H9 (cell line): Measurements from ENCODE around the gene FKBP8. TPM values are rescaled to one million over a fixed set of nuclear protein-coding genes. Genes with fewer than 3 reads are reported as not detected.

Experiments
- DNase-seq: peaks from one replicate; pipeline ENCODE4 v3.0.0-alpha.2; 2017
- H2AFZ ChIP-seq: one replicate; pipeline ENCODE4 v1.6.1; 2013; ENCODE audit warnings: mild to moderate bottlenecking, low read length, control low read depth, moderate library complexity
- H2AK5ac ChIP-seq: 2 replicates; pipeline ENCODE4 v1.6.1; 2013; ENCODE audit warnings: low read length, control low read depth, mixed read lengths; ENCODE audit not compliant: insufficient read length
- H2BK120ac ChIP-seq: one replicate; pipeline ENCODE4 v1.6.1; 2013; ENCODE audit warnings: low read depth, mild to moderate bottlenecking, low read length, control low read depth, inconsistent platforms; ENCODE audit not compliant: poor library complexity, severe bottlenecking
- H2BK12ac ChIP-seq: 2 replicates; pipeline ENCODE4 v1.6.1; 2013; ENCODE audit warnings: low read length, control low read depth, mixed read lengths, low read depth; ENCODE audit not compliant: insufficient read length
- H2BK15ac ChIP-seq: 2 replicates; pipeline ENCODE4 v1.6.1; 2013; ENCODE audit warnings: low read depth, low read length, control low read depth
- H2BK20ac ChIP-seq: one replicate; pipeline ENCODE4 v1.6.1; 2013; ENCODE audit warnings: low read depth, mild to moderate bottlenecking, low read length, control low read depth, inconsistent platforms; ENCODE audit not compliant: poor library complexity, severe bottlenecking
- H2BK5ac ChIP-seq: 2 replicates; pipeline ENCODE4 v1.6.1; 2013; ENCODE audit warnings: low read length, control low read depth, mixed read lengths; ENCODE audit not compliant: insufficient read length
- H3K14ac ChIP-seq: 2 replicates; pipeline ENCODE4 v1.6.1; 2013; ENCODE audit warnings: low read length, control low read depth; ENCODE audit not compliant: insufficient read depth
- H3K18ac ChIP-seq: 2 replicates; pipeline ENCODE4 v1.6.1; 2013; ENCODE audit warnings: low read depth, mild to moderate bottlenecking, mixed read lengths, low read length, control low read depth; ENCODE audit not compliant: insufficient read length
- H3K23ac ChIP-seq: 2 replicates; pipeline ENCODE4 v1.6.1; 2013; ENCODE audit warnings: low read length, control low read depth, mixed read lengths, low read depth; ENCODE audit not compliant: insufficient read length
- H3K23me2 ChIP-seq: 2 replicates; pipeline ENCODE4 v1.6.1; 2013; ENCODE audit warnings: low read depth, mild to moderate bottlenecking, mixed read lengths, low read length, control low read depth; ENCODE audit not compliant: insufficient read length, poor library complexity, severe bottlenecking
- H3K27ac ChIP-seq: 2 replicates; pipeline ENCODE4 v1.5.1; 2013; ENCODE audit warnings: low read length, control low read depth, mixed read lengths, low read depth; ENCODE audit not compliant: insufficient read length
- H3K27me3 ChIP-seq: 2 replicates; pipeline ENCODE4 v1.6.1; 2013; ENCODE audit warnings: low read length, control low read depth, inconsistent platforms; ENCODE audit not compliant: insufficient read depth
- H3K4ac ChIP-seq: 2 replicates; pipeline ENCODE4 v1.6.1; 2013; ENCODE audit warnings: low read depth, mild to moderate bottlenecking, control low read depth, inconsistent platforms, low read length, moderate library complexity
- H3K4me1 ChIP-seq: 2 replicates; pipeline ENCODE4 v1.6.1; 2013; ENCODE audit warnings: low read length, control low read depth, inconsistent platforms; ENCODE audit not compliant: insufficient read depth
- H3K4me2 ChIP-seq: 2 replicates; pipeline ENCODE4 v1.6.1; 2013; ENCODE audit warnings: low read length, control low read depth, mixed read lengths; ENCODE audit not compliant: insufficient read length, insufficient read depth
- H3K56ac ChIP-seq: 2 replicates; pipeline ENCODE4 v1.6.1; 2013; ENCODE audit warnings: low read depth, mild to moderate bottlenecking, mixed read lengths, low read length, control low read depth; ENCODE audit not compliant: insufficient read length
- H3K79me1 ChIP-seq: 2 replicates; pipeline ENCODE4 v1.6.1; 2013; ENCODE audit warnings: low read depth, mild to moderate bottlenecking, moderate library complexity, low read length, control low read depth, inconsistent platforms; ENCODE audit not compliant: insufficient read depth, poor library complexity, severe bottlenecking
- H3K79me2 ChIP-seq: 2 replicates; pipeline ENCODE4 v1.6.1; 2013; ENCODE audit warnings: low read length, control low read depth, inconsistent platforms; ENCODE audit not compliant: insufficient read depth
- H3K9ac ChIP-seq: 2 replicates; pipeline ENCODE4 v1.6.1; 2013; ENCODE audit warnings: low read length, control low read depth, mixed read lengths; ENCODE audit not compliant: insufficient read length; ENCODE audit errors: extremely low read depth
- H3K9me3 ChIP-seq: one replicate; pipeline ENCODE4 v1.6.1; 2013; ENCODE audit warnings: low read depth, low read length, inconsistent platforms; ENCODE audit not compliant: control insufficient read depth
- H3T11ph ChIP-seq: one replicate; pipeline ENCODE4 v1.6.1; 2013; ENCODE audit warnings: mild to moderate bottlenecking, low read length, control low read depth, inconsistent platforms
- H4K20me1 ChIP-seq: one replicate; pipeline ENCODE4 v1.6.1; 2013; ENCODE audit not compliant: control insufficient read depth, insufficient read length, insufficient read depth
- H4K5ac ChIP-seq: 2 replicates; pipeline ENCODE4 v1.6.1; 2013; ENCODE audit warnings: low read depth, mild to moderate bottlenecking, mixed read lengths, low read length, control low read depth; ENCODE audit not compliant: insufficient read length
- H4K8ac ChIP-seq: replicated peaks from 2 replicates; pipeline ENCODE4 v1.6.1; 2013; ENCODE audit warnings: low read length, control low read depth, mixed read lengths, low read depth; ENCODE audit not compliant: insufficient read length
- H4K91ac ChIP-seq: 2 replicates; pipeline ENCODE4 v1.6.1; 2013; ENCODE audit warnings: low read depth, mild to moderate bottlenecking, moderate library complexity, mixed read lengths, low read length, control low read depth; ENCODE audit not compliant: insufficient read length
- H3K27ac Mint-ChIP-seq, 3 experiments: 2 replicates in 2 of 3; 3 replicates in 1 of 3; pipeline ENCODE4 v1.8.0; 2020 to 2021; ENCODE audit warnings: mixed read lengths in 3 of 3, mild to moderate bottlenecking in 1 of 3, moderate library complexity in 1 of 3
- H3K27me3 Mint-ChIP-seq: 2 replicates; pipeline ENCODE4 v1.8.0; 2021; ENCODE audit warnings: low read depth, mild to moderate bottlenecking, moderate library complexity, mixed read lengths
- H3K36me3 Mint-ChIP-seq, 3 experiments: 2 replicates in 2 of 3; 3 replicates in 1 of 3; pipeline ENCODE4 v1.8.0; 2020 to 2021; ENCODE audit warnings: low read depth in 3 of 3, mixed read lengths in 3 of 3; ENCODE audit not compliant: insufficient read depth in 1 of 3
- H3K4me1 Mint-ChIP-seq, 2 experiments: 2 replicates each; pipeline ENCODE4 v1.8.0; 2020; ENCODE audit warnings: mixed read lengths in 2 of 2
- H3K4me3 Mint-ChIP-seq, 2 experiments: 2 replicates in 1 of 2; 3 replicates in 1 of 2; pipeline ENCODE4 v1.8.0; 2020 to 2021; ENCODE audit warnings: mild to moderate bottlenecking in 2 of 2, mixed read lengths in 2 of 2, moderate library complexity in 1 of 2
- H3K9me3 Mint-ChIP-seq, 2 experiments: 2 replicates in 1 of 2; 3 replicates in 1 of 2; pipeline ENCODE4 v1.8.0; 2020; ENCODE audit warnings: mild to moderate bottlenecking in 2 of 2, mixed read lengths in 2 of 2, moderate library complexity in 1 of 2
- WGBS: extraction: QIAGEN DNeasy Blood & Tissue Kit; methylation state at CpG from one replicate; pipeline ENCODE4 v1.1.7; 2013; ENCODE audit warnings: missing lambda C conversion rate, low lambda C conversion rate, mixed read lengths; ENCODE audit not compliant: insufficient read length; ENCODE audit errors: extremely low coverage; 5-methylcytosine and 5-hydroxymethylcytosine counted together
- total RNA-seq: library from RNA; stranded (reverse); gene quantifications from 2 replicates; pipeline ENCODE4 v1.2.1, GENCODE V29; 2021
- TF ChIP-seq, protein P1 (sequence below): fragments of 200-600 bp; sonication (generic); conservative IDR thresholded peaks from 3 replicates; pipeline ENCODE4 v1.8.0; 2021; ENCODE audit warnings: antibody characterized with exemption, mild to moderate bottlenecking

The FKBP8 gene
- total RNA-seq, 1 experiment from 2014 or later, result 308 TPM

DNA sequence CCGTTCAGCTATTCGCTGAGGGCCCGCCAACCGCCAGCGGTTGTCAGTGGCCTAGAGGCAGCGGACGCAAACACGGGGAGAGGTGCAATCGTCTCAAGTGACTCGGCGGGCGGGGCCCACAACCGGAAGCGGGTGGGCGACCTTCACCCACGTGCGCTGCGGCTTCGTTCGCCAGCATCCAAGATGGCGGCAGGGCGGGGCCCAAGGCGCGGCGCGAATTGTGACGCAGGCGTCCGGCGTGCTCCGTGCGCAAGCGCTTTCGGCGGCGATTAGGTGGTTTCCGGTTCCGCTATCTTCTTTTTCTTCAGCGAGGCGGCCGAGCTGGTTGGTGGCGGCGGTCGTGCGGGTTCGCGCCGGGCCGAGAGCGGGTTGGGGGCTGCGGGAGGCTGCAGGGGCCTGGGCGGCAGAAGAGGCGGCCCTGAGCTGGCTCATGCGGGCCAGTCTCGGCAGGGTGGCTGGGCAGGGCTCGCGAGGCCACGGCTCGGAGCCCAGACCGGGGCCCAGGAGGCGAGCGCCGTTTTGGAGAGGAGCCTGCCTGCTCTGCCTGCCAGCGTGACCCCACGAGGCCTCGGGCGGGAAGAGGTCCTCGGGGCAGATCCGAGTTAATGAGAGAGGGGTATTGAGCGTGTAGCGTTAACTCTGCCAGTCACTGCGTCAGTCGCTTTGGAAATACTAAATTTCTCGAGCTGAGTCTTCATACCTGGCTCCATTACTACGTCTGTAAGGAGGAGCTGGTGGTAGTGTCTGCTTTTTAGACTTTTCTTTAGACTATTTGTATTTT is 28.4 kb upstream of the FKBP8 start, which contains the start of gene UBA52:
TSS of gene UBA52 (plus strand) at position 294 of the 781 bp plus-strand sequence. CDS start 1,444 bp downstream, outside the sequence.
- no peak within 1 kb of the TSS for H2BK5ac ChIP-seq
- no CpG with 5 or more reads among the region's 75 CpGs for WGBS
- H2BK15ac ChIP-seq, result no peak within 1 kb of the TSS
- H3T11ph ChIP-seq, result no peak within 1 kb of the TSS
- peak within 1 kb of the TSS; percentile 89 for H3K4me2 ChIP-seq
- H3K9ac ChIP-seq, result peak within 1 kb of the TSS; percentile 99
- Mint-ChIP-seq H3K4me3 (peak within 1 kb of the TSS; percentile 74 to 97), H3K27ac (peak within 1 kb of the TSS; percentile 23 to 97 (median 94); a peak in 6 of 7 replicates), H3K27me3 (no peaks in the 10 kb centered on the region), H3K9me3 (no peaks in the 10 kb centered on the region), H3K36me3 (peaks cover 51 to 87% (median 74%) of the 10 kb centered on the region in 3 experiments), H3K4me1 (peaks cover 11 to 15% of the 10 kb centered on the region in 2 experiments)
- peak within 1 kb of the TSS; percentile 50; the same call in 1 of the 2 replicates for H3K14ac ChIP-seq
- H4K8ac ChIP-seq, result no peak within 1 kb of the TSS
- peaks cover 12% of the 10 kb centered on the region for H3K23me2 ChIP-seq
- H2AK5ac ChIP-seq, result no peak within 1 kb of the TSS
- no peak within 1 kb of the TSS for H3K56ac ChIP-seq
- H2AFZ ChIP-seq, result no peak within 1 kb of the TSS
- peaks cover 2% of the 10 kb centered on the region for H4K20me1 ChIP-seq
- H4K5ac ChIP-seq, result no peak within 1 kb of the TSS
- H3K27me3 ChIP-seq, result no peaks in the 10 kb centered on the region
- no peak within 1 kb of the TSS for H2BK20ac ChIP-seq
- H3K23ac ChIP-seq, result no peak within 1 kb of the TSS
- H3K18ac ChIP-seq, result peak within 1 kb of the TSS; percentile 63
- peaks cover 7% of the 10 kb centered on the region for H3K79me1 ChIP-seq
- TF ChIP-seq, protein P1, sequence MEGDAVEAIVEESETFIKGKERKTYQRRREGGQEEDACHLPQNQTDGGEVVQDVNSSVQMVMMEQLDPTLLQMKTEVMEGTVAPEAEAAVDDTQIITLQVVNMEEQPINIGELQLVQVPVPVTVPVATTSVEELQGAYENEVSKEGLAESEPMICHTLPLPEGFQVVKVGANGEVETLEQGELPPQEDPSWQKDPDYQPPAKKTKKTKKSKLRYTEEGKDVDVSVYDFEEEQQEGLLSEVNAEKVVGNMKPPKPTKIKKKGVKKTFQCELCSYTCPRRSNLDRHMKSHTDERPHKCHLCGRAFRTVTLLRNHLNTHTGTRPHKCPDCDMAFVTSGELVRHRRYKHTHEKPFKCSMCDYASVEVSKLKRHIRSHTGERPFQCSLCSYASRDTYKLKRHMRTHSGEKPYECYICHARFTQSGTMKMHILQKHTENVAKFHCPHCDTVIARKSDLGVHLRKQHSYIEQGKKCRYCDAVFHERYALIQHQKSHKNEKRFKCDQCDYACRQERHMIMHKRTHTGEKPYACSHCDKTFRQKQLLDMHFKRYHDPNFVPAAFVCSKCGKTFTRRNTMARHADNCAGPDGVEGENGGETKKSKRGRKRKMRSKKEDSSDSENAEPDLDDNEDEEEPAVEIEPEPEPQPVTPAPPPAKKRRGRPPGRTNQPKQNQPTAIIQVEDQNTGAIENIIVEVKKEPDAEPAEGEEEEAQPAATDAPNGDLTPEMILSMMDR, result no peak
- no peak within 1 kb of the TSS for H2BK120ac ChIP-seq
- peaks cover 14% of the 10 kb centered on the region for H3K79me2 ChIP-seq
- DNase-seq, result peak; percentile 99
- no peaks in the 10 kb centered on the region for H3K9me3 ChIP-seq
- H3K4ac ChIP-seq, result no peak within 1 kb of the TSS
- H4K91ac ChIP-seq, result no peak within 1 kb of the TSS
- H3K4me1 ChIP-seq, result peaks cover 8% of the 10 kb centered on the region; the same call in 1 of the 2 replicates
- H3K27ac ChIP-seq, result no peak within 1 kb of the TSS
- H2BK12ac ChIP-seq, result no peak within 1 kb of the TSS
